Heart left ventricle (tissue), 13 donors: ENCODE data around the gene PRKAB2.

ENCODE experiments used
- POLR2A ChIP-seq, 2 donors: fragments of 450-650 bp; IDR thresholded peaks; one replicate each; pipeline ENCODE4 v1.6.1; 2017; ENCODE audit warnings: antibody characterized with exemption in 2 of 2, mild to moderate bottlenecking in 2 of 2, moderate library complexity in 2 of 2
- TF ChIP-seq, protein P1 (sequence below), 12 donors: fragments of 200-600 bp; sonication (generic) in 4 of 12; IDR thresholded peaks; one replicate each; pipeline versions ENCODE4 v1.5.0 to v1.8.0; 2018 to 2022; ENCODE audit warnings: antibody characterized with exemption in 12 of 12, mild to moderate bottlenecking in 5 of 12
- donor health status: ischemic (EF 13 %, LVEDD 7.1; RV severe dilation, severe dysfunction).
- donor health status: DM: no; HTN: yes; CAD: no.
- donor health status: DM: no; HTN: no; CAD: no.
- donor health status: ischemic (EF 25% LVEDD 6.9; RV normal size, moderate dysfunction).
- donor health status: ischemic (EF 25% LVEDD 5.7; RV mildly dilated, moderate dysfunction).
- donor health status: ischemic (EF 35%, LVEDD 5.7; RV mildly dilated, moderate dysfunction).
- donor health status: nonischemic (EF 11% LVEDD 7.7; RV severe dilation, severe dysfunction).
- donor health status: DM: yes; HTN: yes; CAD: no.
- donor health status: PGD.
- donor health status: ischemic (EF 29% LVEDD 5.4; RV normal size, mild dysfunction).
- donor health status: nonischemic (EF 23%, LVEDD 6.1; RV moderate dilation, normal function).

GRCh38 chr1:147129116-147129873, 43.0 kb downstream of the PRKAB2 start:
- no peak for TF ChIP-seq POLR2A (IDR thresholded peaks at IDR 0.05)
- TF ChIP-seq, protein P1, sequence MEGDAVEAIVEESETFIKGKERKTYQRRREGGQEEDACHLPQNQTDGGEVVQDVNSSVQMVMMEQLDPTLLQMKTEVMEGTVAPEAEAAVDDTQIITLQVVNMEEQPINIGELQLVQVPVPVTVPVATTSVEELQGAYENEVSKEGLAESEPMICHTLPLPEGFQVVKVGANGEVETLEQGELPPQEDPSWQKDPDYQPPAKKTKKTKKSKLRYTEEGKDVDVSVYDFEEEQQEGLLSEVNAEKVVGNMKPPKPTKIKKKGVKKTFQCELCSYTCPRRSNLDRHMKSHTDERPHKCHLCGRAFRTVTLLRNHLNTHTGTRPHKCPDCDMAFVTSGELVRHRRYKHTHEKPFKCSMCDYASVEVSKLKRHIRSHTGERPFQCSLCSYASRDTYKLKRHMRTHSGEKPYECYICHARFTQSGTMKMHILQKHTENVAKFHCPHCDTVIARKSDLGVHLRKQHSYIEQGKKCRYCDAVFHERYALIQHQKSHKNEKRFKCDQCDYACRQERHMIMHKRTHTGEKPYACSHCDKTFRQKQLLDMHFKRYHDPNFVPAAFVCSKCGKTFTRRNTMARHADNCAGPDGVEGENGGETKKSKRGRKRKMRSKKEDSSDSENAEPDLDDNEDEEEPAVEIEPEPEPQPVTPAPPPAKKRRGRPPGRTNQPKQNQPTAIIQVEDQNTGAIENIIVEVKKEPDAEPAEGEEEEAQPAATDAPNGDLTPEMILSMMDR (IDR thresholded peaks at IDR 0.05), result no peak
